Kidney (tissue), 14 donors: ENCODE measurements around the gene PLCB2. TPM values are rescaled to one million over a fixed set of nuclear protein-coding genes. Genes with fewer than 3 reads are reported as not detected.
A peak's percentile ranks its signal among the peaks of the same experiment; 100 is the strongest.

Experiments used
- DNase-seq, 5 donors: peaks; one replicate each; pipeline ENCODE4 v3.0.0-alpha.2; 2013 to 2020
- FAIRE-seq: peaks from 2 replicates; lab custom pipeline; 2012; peaks lifted over from hg19 to GRCh38; lab: Jason Lieb, UNC
- H3K27ac ChIP-seq, 2 donors: one replicate each; pipeline ENCODE4 v1.7.0; 2013; ENCODE audit warnings: low read depth in 2 of 2, low read length in 2 of 2, inconsistent platforms in 1 of 2
- H3K27me3 ChIP-seq: one replicate; pipeline ENCODE4 v1.7.1; 2013; ENCODE audit warnings: low read length, inconsistent platforms; ENCODE audit not compliant: control insufficient read depth, insufficient read depth
- H3K36me3 ChIP-seq, 3 donors: one replicate each; pipeline versions ENCODE4 v1.7.0 to v1.7.1; 2013; ENCODE audit warnings: low read length in 3 of 3, control low read depth in 1 of 3, inconsistent platforms in 1 of 3; ENCODE audit not compliant: insufficient read depth in 3 of 3, control insufficient read depth in 2 of 3
- H3K4me1 ChIP-seq, 3 donors: one replicate each; pipeline versions ENCODE4 v1.7.0 to v1.7.1; 2013; ENCODE audit warnings: low read length in 3 of 3, inconsistent platforms in 1 of 3, low read depth in 1 of 3; ENCODE audit not compliant: control insufficient read depth in 2 of 3, insufficient read depth in 2 of 3
- H3K4me3 ChIP-seq, 3 donors: one replicate each; pipeline versions ENCODE4 v1.7.0 to v1.8.1; 2013; ENCODE audit warnings: low read length in 3 of 3, control low read depth in 1 of 3, inconsistent platforms in 1 of 3
- H3K9ac ChIP-seq, 3 donors: one replicate each; pipeline versions ENCODE4 v1.7.0 to v1.7.1; 2013; ENCODE audit warnings: low read length in 3 of 3, control low read depth in 1 of 3, inconsistent platforms in 1 of 3
- H3K9me3 ChIP-seq, 3 donors: one replicate each; pipeline versions ENCODE4 v1.7.0 to v1.7.1; 2013; ENCODE audit warnings: low read length in 3 of 3, control low read depth in 1 of 3, inconsistent platforms in 1 of 3; ENCODE audit not compliant: control insufficient read depth in 2 of 3, insufficient read depth in 1 of 3
- CTCF ChIP-seq: IDR thresholded peaks from 3 replicates; pipeline ENCODE4 v1.5.1; 2012; ENCODE audit warnings: mild to moderate bottlenecking, moderate library complexity, borderline replicate concordance; ENCODE audit not compliant: insufficient read depth; ENCODE audit errors: extremely low read depth
- intact Hi-C: fragments of 100-400 bp; cut with DNase I; formaldehyde crosslinking; loops from one replicate; pipeline ENCODE4 v1.11.1; 2022
- polyA plus RNA-seq: library from polyadenylated mRNA; stranded (reverse); fragments of 350-450 nt; fragmentation: Illumina TruSeq; extraction: RNeasy Lipid Tissue Mini Kit (QIAGEN cat#74804); gene quantifications from one replicate; pipeline ENCODE4 v1.2.3, GENCODE V29; 2014; ENCODE audit warnings: low read depth, low replicate concordance; ENCODE audit not compliant: insufficient read depth
- total RNA-seq: library from RNA; stranded (reverse); fragmentation: NEBNext Ultra II Directional; extraction: Animal tissue kit (Norgen Biotek cat#: 25700); gene quantifications from one replicate; pipeline ENCODE4 v1.2.1, GENCODE V29; 2021
- donor health status: control.
- donor health status: control.
- donor health status: control.
- donor health status: control.
- donor health status: control.
- donor health status: DM: yes; HTN: yes; CAD: no.
- donor health status: Normal renal cell carcinoma (clear cell type).

Gene PLCB2
- total and polyA plus RNA-seq, 2 donors from 2014 or later = 4.4 to 37.2 TPM

- Histone ChIP-seq H3K9ac (no peak overlapping the region), H3K27me3 (peaks cover 6% of the 10 kb centered on the region), H3K27ac (no peak overlapping the region), H3K4me1 (peaks cover 0 to 8% (median 0%) of the 10 kb centered on the region in 3 donors), H3K4me3 (peak overlapping the region in 1 of 3 donors; percentile 51), H3K9me3 (no peaks in the 10 kb centered on the region), H3K36me3 (no peaks in the 10 kb centered on the region)
- FAIRE-seq (no peak), DNase-seq (peak in 1 of 5 donors; percentile 44)
- intact Hi-C loops = no loop called here
- TF ChIP-seq CTCF = no peak
Measured at GRCh38 chr15:40251486-40252140, 56.1 kb downstream of the PLCB2 start.

GRCh38 chr15:40250771-40251483 is 56.8 kb downstream of the PLCB2 start:
- Histone ChIP-seq H3K27me3 (peaks cover 6% of the 10 kb centered on the region), H3K9ac (no peak overlapping the region), H3K27ac (no peak overlapping the region), H3K4me3 (no peak overlapping the region), H3K9me3 (no peaks in the 10 kb centered on the region), H3K36me3 (no peaks in the 10 kb centered on the region), H3K4me1 (peaks cover 0 to 8% (median 0%) of the 10 kb centered on the region in 3 donors)
- intact Hi-C loops = no loop called here
- FAIRE-seq = no peak
- DNase-seq = peak in 2 of 5 donors; percentile 19 to 24
- no peak for TF ChIP-seq CTCF

- FAIRE-seq (no peak), DNase-seq (peak in 1 of 5 donors; percentile 19)
- H3K27ac ChIP-seq = no peak overlapping the region
- H3K4me1 ChIP-seq = peaks cover 0 to 8% (median 0%) of the 10 kb centered on the region in 3 donors
- H3K9me3 ChIP-seq = no peaks in the 10 kb centered on the region
- no peak for TF ChIP-seq CTCF
- no peak overlapping the region for H3K9ac ChIP-seq
- no peak overlapping the region for H3K4me3 ChIP-seq
- H3K27me3 ChIP-seq = peaks cover 6% of the 10 kb centered on the region
- no peaks in the 10 kb centered on the region for H3K36me3 ChIP-seq
- intact Hi-C loops = no loop called here
Measured at GRCh38 chr15:40250304-40250656, 57.5 kb downstream of the PLCB2 start.
